Measurements from ENCODE around the gene PRKAG2. TPM values are rescaled to one million over a fixed set of nuclear protein-coding genes. Genes with fewer than 3 reads are reported as not detected.

Gene PRKAG2
- total and polyA plus RNA-seq, 8 donors: 12.9 to 34.6 (median 18.0) TPM

- H3K9me3 ChIP-seq: no peaks in the 10 kb centered on the region
- H3K4me3 ChIP-seq: no peak overlapping the region
- no peak overlapping the region for H3K27ac ChIP-seq
- peaks cover 0 to 17% of the 10 kb centered on the region in 2 donors for H3K36me3 ChIP-seq
- DNase-seq (no peak), ATAC-seq (no peak)
- H3K4me1 ChIP-seq: peaks cover 4 to 5% of the 10 kb centered on the region in 2 donors
- TF ChIP-seq CTCF (IDR thresholded peaks at IDR 0.05): no peak
- no peaks in the 10 kb centered on the region for H3K27me3 ChIP-seq
- intact Hi-C loops (cut with DNase I): no loop called here
These were observed 286.7 kb downstream of the PRKAG2 start for GRCh38 chr7:151590071-151590849.

GRCh38 chr7:151588982-151589381 is 287.9 kb downstream of the PRKAG2 start:
- DNase-seq (no peak), ATAC-seq (no peak)
- H3K9me3 ChIP-seq: no peaks in the 10 kb centered on the region
- no peak for TF ChIP-seq CTCF (IDR thresholded peaks at IDR 0.05)
- no peaks in the 10 kb centered on the region for H3K27me3 ChIP-seq
- H3K27ac ChIP-seq: no peak overlapping the region
- H3K4me3 ChIP-seq: no peak overlapping the region
- H3K4me1 ChIP-seq: peaks cover 4 to 5% of the 10 kb centered on the region in 2 donors
- intact Hi-C loops (cut with DNase I): no loop called here
- peaks cover 0 to 6% of the 10 kb centered on the region in 2 donors for H3K36me3 ChIP-seq

- H3K4me1 ChIP-seq: peaks cover 4 to 5% of the 10 kb centered on the region in 2 donors
- no peak for ATAC-seq
- no peak for DNase-seq
- intact Hi-C loops (cut with DNase I): no loop called here
- peaks cover 0 to 9% of the 10 kb centered on the region in 2 donors for H3K36me3 ChIP-seq
- H3K27me3 ChIP-seq: no peaks in the 10 kb centered on the region
- H3K4me3 ChIP-seq: no peak overlapping the region
- H3K27ac ChIP-seq: no peak overlapping the region
- TF ChIP-seq CTCF (IDR thresholded peaks at IDR 0.05): no peak
- no peaks in the 10 kb centered on the region for H3K9me3 ChIP-seq
These were observed 290.2 kb downstream of the PRKAG2 start for GRCh38 chr7:151586531-151587260.

- Histone ChIP-seq H3K4me1 (peaks cover 4 to 5% of the 10 kb centered on the region in 2 donors), H3K27ac (no peak overlapping the region), H3K27me3 (no peaks in the 10 kb centered on the region), H3K9me3 (no peaks in the 10 kb centered on the region), H3K36me3 (peaks cover 0 to 9% of the 10 kb centered on the region in 2 donors), H3K4me3 (no peak overlapping the region)
- no peak for TF ChIP-seq CTCF (IDR thresholded peaks at IDR 0.05)
- intact Hi-C loops (cut with DNase I): no loop called here
- ATAC-seq (no peak), DNase-seq (no peak)
These were observed 291.0 kb downstream of the PRKAG2 start for GRCh38 chr7:151585744-151586393.

GRCh38 chr7:151581741-151582140 is 295.2 kb downstream of the PRKAG2 start:
- Histone ChIP-seq H3K27me3 (no peaks in the 10 kb centered on the region), H3K4me1 (peaks cover 0 to 4% of the 10 kb centered on the region in 2 donors), H3K36me3 (peaks cover 0 to 9% of the 10 kb centered on the region in 2 donors), H3K4me3 (no peak overlapping the region), H3K9me3 (peaks cover 0 to 17% of the 10 kb centered on the region in 2 donors), H3K27ac (no peak overlapping the region)
- DNase-seq (no peak), ATAC-seq (no peak)
- TF ChIP-seq CTCF (IDR thresholded peaks at IDR 0.05): no peak
- intact Hi-C loops (cut with DNase I): no loop called here

Measured in left lung (tissue), 10 donors.